Measurements from ENCODE around the gene ZSWIM9.

The ZSWIM9 gene

DNA sequence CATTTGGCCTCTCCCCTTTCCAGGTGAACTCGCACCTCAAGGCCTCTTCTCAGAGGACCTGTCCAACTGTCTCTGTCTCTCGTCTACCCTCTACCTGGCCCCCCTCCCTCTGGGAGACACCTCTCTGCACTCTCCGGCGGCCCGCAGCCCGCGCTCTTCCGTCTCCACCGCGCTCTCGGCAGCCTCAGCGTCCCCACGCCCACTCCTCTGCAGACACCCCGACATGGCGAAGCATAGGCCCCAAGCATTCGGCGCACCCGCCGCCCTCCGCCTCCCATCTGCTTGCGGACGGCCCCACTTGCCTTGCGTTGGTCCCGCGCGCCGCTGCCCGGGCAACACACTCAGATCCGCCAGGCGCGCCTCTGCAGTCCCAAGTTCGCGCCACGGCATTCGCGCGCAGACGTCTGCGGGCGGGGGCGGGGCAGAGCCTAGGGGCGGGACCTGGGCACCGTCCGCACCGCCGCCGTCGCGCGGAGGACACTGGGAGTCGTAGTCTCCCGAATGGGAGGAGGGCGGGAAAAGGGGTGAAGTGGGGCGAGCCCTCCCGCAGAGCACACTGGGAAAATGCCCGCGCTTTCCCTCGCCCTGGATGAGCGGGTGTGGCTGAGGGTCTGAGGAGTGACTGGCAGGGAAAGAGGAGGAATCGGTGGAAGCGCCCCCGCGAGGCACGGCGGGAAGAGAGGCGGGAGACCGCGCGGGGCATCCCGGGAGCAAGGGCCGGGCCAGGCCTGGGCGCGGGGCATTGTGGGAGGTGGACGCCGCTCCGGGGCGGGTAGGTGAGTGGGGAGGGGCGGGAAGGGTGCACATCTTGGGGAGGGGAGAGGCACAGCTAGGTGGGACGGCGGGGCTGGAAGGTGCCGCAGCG is at the start of gene ZSWIM9, which contains the start of gene LIG1:
Gene ZSWIM9 (plus strand): TSS at position 742 of the 865 bp plus-strand sequence. CDS start 1,123 bp downstream, outside the sequence.
Gene LIG1 (minus strand): TSS at position 406 of the 865 bp plus-strand sequence. CDS start 4,778 bp downstream, outside the sequence.
- peak; percentile 94 for DNase-seq

GRCh38 chr19:48121066-48121465 is 49.4 kb upstream of the ZSWIM9 start:
- DNase-seq, result no peak

GRCh38 chr19:48121909-48122371 is 48.5 kb upstream of the ZSWIM9 start:
- DNase-seq, result no peak

DNA sequence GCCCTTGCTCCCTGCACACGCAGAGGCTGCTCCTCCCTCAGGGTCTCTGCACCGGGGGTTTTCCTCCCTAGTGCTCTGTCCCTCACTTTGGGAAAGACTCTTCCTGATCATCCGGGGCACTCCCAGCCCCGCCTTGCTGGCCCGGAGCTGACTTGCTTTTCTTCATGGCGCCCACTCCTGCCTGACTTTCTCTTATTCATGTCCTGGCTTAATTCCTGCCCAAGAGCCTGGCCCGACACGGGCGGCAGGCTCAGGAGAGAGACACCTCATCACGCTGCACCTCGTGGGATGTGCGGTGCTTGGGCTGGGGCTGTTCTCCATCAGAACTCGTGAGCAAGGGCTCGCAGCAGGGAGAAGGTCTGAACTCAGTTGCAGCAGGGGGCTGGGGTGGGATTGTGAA is 48.1 kb upstream of the ZSWIM9 start:
- DNase-seq, result no peak

DNA sequence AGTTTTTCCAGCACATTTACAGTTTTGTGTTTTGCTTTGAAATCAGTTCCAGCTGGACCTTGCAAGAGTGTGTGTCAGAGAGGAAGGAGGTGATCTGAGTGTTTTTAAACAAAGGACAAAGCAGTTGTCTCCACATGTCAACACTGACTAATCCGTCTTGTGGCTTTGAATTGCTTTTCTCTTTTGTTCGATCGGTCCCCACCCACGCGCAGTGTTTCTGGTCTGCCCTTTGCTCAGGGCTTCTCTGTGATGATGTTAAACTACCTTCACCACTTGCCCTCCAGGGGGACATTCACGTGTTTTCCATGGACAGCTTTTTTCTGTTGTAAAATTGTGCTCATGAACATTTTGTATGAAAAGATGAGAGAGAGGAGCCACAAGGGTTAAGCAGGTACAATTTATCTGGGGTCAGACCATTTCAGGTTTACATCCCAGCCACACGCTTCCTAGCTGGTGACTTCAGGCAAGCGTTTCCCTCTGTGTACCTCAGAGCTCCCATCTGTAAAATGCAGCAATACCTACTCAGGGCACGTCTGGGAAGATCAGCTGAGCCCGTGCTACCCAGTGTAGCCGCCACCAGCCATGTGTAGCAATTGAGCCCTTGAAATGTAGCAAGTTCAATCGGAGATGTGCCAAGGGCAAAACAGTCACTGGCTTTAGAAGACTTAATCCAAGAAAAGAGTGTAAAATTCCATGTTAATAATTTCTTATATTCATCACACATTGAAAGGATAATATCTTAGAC is 46.4 kb upstream of the ZSWIM9 start:
- no peak for DNase-seq

DNA sequence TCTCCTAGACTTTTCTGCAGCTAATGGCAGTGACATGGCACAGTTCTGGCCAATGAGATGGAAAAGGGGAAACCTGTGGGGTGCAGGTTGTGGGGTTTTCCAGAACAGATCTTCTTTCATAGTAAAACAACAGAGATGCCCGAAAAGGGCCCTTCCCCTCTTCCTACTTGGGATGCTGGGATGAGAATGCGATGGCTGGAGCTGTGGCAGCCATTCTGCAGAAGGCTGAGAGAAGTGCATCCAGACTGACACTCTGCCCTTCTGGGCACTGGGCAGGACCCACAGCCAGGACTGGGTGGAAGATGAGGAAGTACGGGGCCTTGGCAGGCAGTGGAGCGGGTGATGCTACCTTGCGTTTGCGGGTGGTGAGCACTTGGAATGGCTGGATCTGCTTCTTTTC is 42.9 kb upstream of the ZSWIM9 start:
- no peak for DNase-seq

GRCh38 chr19:48133094-48133493 is 37.4 kb upstream of the ZSWIM9 start:
- DNase-seq, result no peak

- DNase-seq, result no peak
These were observed 35.1 kb upstream of the ZSWIM9 start for GRCh38 chr19:48135411-48135810.

- no peak for DNase-seq
These were observed 33.9 kb upstream of the ZSWIM9 start for GRCh38 chr19:48136547-48136946.

DNA sequence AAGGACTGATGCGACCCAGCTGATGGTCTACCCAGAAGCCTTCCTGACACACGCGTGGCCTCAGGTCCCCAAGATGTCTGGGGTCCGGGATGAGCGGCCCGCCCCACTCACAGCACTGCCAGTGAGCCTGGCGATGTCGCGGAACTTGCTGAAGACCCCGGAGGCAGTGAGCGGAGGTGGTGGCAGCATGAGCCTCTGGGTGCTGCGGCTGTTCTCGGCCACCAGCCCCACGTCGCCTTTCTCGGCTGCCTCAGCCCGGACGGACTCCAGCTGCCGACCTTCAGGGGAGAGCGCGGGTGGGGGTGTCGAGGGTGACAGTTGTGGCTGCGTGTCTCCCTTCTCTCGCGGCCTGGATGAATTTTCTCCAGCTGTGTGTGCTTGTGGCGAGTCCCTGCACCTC is 33.1 kb upstream of the ZSWIM9 start:
- DNase-seq, result no peak

DNA sequence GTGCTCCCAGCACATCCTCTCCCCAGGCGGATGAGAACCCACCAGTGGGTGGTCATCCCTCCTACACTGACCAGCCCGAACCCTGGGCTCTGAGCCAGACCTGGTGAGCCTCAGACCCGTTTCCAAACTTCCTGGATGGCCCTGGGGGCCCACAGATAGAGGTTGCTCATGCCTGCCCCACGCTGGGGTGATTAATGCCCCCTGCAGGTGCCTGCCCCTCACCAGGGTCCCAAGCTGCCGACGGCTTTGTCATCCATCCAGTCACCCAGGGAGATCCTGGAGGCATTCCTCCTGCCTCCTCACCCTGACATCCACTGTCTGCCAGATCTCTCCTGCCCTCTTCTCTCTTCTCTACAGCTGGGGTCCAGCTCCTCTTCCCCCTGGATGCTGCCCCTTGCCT is 31.4 kb upstream of the ZSWIM9 start:
- no peak for DNase-seq

DNA sequence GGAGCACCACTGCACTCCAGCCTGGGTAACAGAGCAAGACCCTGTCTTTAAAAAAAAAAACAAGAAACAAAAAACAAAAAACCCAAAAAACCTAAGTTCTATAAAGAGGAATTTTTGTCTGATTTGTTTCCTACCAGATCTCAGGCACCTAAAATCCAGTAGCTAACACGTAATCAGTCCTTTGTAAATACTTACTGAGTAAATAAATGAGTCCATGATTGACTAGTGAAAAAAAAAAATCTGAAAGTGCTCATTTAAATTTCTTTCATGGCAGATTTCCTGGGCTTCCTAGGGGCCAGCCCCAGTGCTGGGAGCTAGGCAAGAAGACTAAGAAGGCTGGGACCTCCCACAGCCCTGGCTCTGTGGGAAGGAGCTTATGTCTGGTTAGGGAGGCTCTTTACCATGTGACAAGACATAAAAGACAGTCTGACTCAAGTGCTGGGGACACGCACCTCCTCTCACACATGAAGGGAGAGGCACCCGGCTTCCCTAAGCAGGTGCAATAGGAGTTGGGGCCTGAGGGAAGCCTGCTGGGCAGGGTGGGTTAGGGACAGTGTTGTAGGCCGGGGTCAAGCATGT is 22.8 kb upstream of the ZSWIM9 start:
- DNase-seq, result no peak

DNA sequence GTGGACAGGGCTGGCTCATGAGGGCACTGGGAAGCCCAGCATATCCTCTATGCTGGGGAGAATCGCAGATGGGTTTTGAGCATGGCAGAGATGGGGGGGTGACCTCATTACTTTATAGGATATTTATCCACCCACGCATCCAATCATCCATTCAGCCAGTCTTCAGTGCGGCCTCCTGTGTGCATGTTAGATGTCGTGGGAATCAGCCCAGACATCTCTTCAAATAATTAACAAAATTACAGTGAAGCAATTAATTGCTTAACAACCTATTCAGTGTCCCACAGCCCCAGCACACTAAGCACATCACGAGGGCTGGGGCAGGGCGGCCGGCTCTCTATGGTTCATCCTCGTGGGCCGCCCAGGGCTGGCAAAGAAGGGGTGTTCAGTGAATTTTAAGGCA is 21.9 kb upstream of the ZSWIM9 start:
- DNase-seq, result no peak

DNA sequence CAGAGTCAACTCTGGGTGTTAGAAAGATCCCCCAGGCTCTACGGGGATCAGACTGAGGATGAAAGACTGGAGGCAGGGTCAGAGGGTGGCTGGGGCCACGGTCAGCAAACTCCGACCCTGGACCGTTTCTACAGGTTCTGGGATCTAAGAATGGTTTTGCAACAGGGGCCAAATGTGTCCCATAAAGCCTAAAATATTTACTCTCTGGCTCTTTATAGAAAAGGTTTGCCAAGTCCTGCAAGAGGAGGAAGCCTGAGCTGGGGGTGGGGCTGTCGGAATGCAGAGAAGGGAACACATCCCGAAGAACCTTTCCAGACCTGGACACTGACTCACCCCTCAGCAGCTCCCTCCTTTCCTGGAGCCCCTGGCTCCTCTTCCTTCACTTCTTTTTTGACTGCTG is 21.1 kb upstream of the ZSWIM9 start:
- DNase-seq, result no peak

DNA sequence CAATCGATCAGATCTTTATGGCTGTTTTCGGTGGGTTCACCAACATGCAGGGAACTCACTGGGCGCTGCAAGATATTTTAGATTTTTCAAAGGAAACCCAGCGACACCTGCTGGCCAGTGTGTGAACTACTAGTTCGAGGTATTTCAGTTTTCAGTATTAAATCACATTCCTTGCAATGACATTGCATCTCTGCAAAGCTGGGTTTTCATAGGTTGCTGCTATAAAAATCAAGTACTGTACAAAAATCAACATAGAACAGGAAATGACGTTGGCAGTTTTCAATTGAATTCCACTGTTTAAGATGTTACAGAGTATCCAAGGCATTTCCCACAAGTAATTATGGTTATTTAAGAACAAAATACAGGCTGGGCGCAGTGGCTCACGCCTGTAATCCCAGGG is 17.9 kb upstream of the ZSWIM9 start:
- DNase-seq, result peak; percentile 49

DNA sequence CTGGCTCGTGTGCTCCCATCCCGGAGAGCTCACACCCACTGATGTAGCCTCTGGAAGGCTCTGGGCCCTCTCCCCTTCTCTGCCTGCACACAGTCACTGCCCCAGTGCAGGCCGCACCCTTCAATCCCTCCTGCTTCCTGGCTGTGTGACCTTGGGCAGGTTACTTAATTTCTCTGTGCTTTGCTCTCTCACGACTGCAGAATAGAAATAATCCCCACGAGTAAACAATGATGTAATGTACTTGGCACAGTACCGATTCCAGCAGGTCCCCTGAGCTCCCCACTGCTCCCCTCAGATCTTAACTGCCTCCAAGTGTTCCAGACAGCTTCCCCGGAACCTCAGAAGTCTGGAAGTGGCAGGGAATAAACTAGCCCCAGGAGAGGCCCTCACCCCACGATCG is 16.5 kb upstream of the ZSWIM9 start:
- no peak for DNase-seq

GRCh38 chr19:48158210-48158790 is 12.2 kb upstream of the ZSWIM9 start:
- no peak for DNase-seq

DNA sequence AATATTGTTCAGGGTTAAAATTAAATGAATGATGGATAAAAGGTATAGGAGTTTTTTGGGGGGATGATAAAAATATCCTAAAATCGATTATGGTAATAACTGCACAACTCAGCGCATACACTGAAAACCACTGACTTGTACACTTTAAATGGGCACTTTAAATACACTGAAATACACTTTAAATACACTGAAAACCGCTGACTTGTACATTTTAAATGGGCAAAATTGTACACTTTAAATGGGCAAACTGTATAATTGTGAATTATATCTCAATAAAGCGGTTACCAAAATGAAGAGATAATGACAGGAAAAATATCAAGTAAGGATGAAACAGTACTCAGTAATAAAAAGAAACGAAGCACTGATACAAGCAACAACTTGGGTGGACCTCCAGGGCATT is 1.8 kb upstream of the ZSWIM9 start:
- no peak for DNase-seq

DNA sequence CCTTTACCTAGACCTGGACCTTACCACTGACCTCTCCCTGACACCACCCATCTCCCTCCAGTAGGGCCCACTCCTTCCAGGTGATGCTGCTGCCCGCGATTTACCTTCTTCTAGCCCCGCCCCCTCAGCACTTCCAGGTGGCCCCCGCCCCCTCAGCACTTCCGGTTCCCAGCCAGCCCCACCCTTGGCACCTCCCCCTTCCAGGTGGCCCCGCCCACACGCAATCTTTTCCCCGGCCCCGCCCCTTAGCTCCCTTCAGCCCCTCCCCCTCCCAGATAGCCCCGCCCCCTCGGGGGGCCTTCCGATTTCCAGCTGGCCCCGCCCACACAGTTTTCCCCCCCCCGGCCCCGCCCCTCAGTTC is 922 bp upstream of the ZSWIM9 start:
- DNase-seq, result peak; percentile 12

- DNase-seq, result no peak
These were observed 402 bp downstream of the ZSWIM9 start for GRCh38 chr19:48170817-48171347.

GRCh38 chr19:48171710-48172109 is 1.2 kb downstream of the ZSWIM9 start:
- DNase-seq, result no peak

- DNase-seq, result no peak
These were observed 4.1 kb downstream of the ZSWIM9 start for GRCh38 chr19:48174445-48175030.

DNA sequence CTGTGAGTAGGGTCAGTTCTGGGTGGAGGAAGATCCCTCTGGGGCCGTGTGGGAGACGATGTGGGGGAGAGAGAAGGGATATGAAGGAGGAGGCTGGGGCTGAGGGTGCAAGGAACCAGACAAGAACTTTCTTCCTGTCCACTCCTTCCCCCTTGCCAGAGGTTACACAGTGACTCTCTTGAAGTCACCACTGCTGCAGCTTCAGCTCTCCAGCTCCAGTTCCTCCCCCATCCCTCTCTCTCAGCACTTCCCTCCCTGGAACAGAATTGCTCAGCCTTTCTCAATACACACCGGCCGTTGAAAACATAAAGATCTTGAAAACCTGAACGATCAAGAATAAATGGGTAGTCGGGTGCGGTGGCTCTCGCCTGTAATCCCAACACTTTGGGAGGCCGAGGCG is 5.1 kb downstream of the ZSWIM9 start:
- DNase-seq, result no peak
